T-helper 1 cell treated with Interleukin-12 subunit alpha and Interleukin-12 subunit beta and Interleukin-4 antibody, amounts not matched to agents 30 ng/mL and 1 ng/mL, for 36 hours (primary cell): ENCODE data around the gene CORO2A. TPM values are rescaled to one million over a fixed set of nuclear protein-coding genes. Genes with fewer than 3 reads are reported as not detected.

Experiments
- intact Hi-C: fragments of 100-400 bp; cut with micrococcal nuclease; formaldehyde crosslinking; loops from one replicate; pipeline ENCODE4 v1.15.1; 2024
- total RNA-seq: library from RNA; stranded (reverse); gene quantifications from 2 replicates; pipeline ENCODE4 v1.2.3, GENCODE V29; 2022

The CORO2A gene
- total RNA-seq, 1 donor from 2014 or later, result 3.9 TPM

DNA sequence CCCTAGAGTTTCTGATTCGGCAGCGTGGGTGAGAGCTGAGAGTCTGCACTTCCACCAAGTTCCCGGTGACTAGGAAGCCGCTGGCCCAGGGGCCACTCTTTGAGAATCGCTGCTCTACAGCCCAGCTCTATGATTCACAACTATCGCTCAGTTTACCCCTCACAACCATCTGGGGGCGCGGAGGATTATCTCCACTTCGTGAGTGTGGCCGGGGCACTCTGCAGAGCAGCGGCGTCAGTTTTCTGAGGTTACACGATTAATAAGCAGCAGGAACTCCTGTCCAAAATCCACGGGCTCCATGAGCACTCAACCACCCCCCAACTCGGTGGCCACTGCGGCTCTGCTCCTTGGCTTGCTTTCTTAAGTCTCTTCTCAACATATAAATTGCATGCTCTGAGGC is 19.3 kb downstream of the CORO2A start:
- intact Hi-C loops, result no loop called here

DNA sequence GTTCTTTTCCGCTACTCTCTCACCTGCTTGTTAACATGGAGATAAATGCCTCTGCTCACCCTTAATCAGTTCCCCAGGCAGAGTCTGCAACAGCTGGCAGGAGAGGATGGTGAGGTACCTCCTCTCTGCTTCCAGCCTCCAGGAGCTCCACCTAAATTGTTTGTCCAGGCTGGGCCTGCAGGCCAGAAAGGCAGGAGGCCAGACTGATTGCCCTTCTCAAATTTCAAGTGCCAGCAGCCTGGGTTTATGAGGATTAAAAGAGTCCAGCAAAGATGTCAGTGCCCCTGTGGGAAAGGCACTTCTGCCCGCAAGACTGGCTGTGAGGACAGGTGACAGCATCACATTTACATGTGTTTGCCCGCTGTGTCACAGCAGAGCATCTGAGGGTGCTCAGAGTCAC is 19.8 kb downstream of the CORO2A start:
- intact Hi-C loops, result no loop called here

DNA sequence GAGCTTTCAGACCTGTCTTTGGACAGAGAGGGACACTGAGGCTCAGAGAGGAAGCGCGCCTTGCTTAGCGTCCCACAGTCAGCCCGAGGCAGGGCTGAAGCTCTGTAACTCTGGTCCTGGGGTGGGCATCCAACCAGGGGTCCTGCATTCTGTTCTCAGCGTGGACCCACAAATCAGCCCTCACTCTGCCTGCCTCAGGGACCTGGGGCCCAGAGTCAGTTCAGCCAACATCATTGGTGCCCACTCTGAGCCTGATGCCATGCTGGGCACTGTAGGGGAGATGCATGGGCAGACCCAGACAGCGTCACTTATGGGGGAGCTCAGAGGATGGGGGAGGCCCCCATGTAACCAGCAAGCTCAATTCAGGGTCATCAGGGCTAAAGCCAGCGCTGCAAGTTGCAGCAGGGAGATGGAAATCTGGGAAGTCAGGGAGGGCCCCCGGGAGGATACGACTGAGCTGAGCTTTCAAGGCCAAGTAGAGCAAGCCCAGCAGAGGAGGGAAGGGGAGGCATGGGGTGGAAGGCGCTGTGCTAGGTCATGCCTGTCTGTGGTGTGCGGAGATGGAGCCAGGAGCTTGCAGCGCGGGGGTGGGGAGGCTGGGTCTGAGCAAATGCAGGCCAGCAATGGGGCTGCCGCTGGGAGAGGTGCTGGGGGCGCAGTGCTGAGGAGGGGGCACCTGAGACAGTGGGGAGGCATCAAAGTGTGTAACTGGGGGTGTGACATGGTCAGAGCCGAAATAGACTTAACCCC is 21.1 kb downstream of the CORO2A start:
- intact Hi-C loops, result no loop called here

DNA sequence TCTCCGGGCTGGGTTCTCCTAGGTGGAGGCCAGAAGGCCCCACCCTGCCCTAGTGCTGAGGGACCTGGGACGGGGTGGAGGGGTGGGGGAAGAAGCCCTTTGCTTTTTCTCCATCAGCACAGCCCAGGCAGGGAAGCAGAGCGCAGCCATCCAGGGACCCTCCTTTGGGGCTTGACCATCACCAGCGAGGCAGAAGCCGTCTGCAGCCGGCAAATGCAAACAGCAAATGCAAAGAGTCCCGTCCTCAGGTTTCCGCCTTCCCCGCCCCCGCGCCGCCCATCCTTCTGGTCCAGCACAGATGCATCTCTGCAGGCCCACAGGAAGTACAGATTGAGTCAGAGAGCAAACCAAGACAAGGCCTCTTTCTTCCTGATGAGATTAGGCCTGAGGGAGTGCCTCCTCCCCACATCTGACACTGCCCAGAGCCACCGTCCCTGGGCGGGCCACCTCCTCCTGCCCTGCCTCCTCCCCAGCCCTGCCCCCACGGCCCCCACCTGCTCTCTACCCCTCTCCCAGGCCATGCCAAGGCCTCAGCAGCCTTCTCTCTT is 23.4 kb downstream of the CORO2A start:
- intact Hi-C loops, result no loop called here

DNA sequence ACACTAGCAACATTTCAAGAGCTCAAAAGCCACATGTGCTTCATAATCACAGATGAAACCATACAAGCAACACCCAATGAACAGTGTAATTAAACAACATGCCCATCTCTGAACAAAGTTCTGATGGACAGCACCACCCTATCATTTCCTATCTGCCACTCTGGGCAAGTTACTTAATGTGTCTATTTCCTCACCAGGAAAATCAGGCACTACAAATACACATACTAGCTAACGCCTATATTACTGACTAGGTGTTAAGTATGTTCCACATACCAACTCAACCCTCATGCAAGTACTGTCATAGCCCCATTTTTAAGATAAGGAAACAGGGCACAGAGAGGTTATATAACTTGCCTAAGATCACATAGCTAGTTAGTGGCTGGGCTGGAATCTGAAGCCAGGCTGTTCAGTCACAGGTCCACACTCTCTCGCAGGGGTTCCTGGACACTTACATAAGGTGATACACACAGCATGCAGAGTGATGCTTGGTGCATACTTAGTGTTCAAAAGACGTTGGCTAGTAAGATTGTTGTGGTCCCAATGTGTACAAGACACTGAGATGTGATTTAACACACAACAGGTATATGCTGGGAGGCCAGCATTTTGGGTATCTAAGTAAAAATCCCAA is 24.2 kb downstream of the CORO2A start:
- intact Hi-C loops, result no loop called here

DNA sequence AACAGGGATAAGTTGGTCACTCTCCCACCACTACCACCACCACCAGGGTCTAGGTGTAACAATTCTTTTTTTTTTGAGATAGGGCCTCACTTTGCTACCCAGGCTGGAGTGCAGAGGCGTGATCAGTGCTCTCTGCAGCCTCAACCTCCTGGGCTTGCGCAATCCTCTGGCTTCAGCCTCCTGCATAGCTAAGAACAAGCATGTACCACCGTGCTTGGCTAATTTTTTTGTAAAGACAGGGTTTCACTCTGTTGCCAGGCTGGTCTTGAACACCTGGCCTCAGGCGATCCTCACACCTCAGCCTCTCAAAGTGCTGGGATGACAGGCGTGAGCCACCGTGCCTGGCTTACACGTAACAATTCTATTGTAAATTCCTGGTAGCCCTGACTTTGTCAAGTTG is 27.5 kb downstream of the CORO2A start:
- intact Hi-C loops, result no loop called here

DNA sequence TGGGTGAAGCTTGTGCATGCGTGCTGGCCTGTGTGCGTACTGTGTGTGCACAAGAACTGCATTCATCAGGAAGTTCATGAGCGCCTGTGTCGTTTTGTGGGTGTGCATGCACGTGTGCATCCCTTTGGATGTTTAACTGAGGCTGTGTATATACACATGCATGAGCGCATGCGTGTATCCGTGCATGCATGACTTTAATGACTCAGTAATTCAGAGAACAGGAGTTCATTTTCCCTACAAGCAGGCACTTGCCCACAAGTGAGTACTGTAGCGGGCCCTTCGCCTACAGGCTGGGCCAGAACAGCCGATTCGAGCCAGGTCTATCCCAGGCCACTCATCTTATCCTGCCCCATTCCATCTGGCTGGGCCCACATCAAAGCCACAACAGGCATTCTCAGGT is 29.8 kb downstream of the CORO2A start:
- intact Hi-C loops, result no loop called here

DNA sequence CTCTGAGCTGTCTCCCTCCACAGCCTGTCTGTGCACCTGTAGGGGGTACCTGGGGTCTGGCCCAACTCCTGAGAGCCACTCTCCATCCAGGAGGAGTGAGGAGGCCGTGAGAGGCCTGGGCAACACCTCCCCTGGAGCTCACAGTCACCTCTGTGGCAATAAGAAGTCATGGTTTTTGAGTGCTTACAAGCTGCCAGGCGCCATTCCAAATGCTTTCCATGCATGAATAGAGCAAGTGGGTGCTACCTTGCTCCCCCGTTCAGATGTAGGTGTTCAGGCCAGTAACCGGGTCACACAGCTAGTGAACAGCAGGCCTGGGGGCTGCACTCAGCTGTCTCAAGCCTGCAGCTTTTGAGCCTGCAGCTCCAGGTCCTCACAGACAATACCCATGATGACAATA is 30.6 kb downstream of the CORO2A start:
- intact Hi-C loops, result no loop called here

DNA sequence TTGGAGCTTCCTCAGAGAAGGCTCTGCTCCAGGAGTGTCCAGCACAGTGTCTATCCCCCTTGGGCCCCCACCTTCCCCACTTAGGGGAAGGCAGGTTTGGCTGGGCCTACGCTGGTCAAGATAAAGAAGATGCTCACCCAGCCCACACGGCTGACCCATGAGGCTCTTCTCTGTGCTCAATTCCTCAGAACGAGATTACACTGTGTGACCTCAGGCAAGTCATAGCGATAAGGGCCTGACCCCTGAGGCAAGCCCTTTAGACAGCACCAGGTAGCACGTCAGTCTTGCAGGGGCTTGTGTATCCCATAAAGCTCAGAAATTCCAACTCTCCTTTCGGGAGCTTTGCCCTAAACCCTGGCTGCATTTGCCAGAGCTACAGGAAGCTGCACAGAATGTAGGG is 32.6 kb downstream of the CORO2A start:
- intact Hi-C loops, result no loop called here

DNA sequence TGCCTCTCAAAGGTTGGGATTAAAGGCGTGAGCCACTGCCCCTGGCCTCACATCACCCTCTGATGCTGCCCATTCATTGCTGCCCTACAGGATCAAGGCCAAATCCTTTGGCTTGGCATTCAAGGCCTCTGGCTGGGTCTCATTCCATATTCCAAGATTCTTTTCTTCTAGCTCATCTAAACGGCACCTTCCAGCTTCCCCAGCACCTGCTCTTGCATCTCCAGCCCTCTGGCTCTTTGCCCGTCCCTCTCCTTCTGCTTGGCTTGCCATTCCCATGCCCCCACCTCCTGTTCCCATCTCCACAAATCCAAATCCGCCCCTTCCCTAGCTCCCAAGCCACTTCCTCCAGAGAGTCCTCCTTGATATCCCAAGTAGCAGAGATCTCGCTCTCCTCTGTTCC is 33.1 kb downstream of the CORO2A start:
- intact Hi-C loops, result no loop called here

DNA sequence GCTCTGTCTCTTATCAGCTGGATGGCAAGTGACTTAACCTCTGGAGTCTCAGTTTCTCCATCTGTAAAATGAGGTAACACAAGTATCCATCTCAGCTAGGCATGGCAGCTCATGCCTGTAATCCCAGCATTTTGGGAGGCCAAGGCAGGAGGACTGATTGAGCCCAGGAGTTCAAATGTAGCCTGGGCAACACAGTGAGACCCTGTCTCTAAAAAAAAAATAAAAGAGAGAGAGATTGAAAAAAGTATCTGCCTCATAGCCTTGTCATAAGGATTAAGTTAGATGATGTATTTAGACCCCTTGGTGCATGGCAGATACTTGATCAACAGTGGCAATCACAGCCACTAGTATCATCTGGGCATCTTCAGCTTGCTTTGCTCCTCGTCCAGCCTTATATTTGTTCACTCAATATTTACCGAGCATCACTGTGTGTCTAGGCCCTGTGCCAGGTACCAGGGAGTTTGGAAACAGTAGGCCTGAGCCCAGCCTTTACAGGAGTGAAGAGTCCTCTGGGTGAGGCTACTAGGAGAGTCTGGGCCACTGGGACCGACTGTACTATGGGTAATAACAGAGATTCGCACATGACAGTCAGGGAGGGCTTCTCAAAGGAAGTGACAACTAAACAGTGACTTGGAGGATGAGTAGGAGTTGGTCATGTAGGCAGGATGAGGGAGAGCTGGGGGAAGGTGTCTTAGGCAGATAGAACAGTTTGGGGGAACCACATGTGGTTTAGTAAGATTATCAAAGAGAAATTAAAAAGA is 34.2 kb downstream of the CORO2A start:
- intact Hi-C loops, result no loop called here

DNA sequence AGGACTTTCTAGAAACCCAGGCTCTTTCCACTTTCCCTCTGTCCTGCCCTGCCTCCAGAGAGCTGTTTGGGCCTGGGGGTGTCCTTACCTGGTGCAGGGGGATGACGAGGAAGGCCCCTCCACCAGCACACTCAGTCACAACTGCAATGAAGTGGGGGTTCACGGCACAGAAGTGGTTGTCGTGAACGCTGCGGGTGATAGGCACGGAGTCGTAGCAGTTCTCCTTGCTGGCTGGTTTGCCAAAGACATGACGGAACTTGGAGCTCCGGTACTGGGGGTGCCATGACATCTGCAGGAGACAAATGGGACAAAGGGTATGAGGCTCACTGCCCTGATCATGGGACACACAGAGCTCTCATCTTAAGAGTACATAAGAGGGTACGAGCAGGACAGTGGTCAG is 35.1 kb downstream of the CORO2A start:
- intact Hi-C loops, result no loop called here

DNA sequence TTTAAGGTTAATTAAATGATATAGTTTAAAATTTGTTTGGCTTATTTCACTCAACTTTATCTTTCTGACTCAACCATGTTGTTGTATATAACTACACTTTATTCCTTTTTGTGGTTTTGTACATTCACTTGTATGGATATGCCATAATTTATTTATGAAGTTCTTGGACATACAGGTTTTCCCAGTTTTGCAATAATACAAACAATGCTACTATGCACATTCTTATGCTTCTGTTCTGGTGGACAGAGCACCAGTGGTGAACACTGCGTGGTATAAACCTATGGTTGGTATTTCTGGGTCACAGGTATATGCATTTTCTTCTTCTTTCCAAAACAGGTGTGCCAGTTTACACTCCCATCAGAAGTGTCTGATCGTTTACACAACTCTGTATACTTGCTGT is 37.8 kb downstream of the CORO2A start:
- intact Hi-C loops, result no loop called here

DNA sequence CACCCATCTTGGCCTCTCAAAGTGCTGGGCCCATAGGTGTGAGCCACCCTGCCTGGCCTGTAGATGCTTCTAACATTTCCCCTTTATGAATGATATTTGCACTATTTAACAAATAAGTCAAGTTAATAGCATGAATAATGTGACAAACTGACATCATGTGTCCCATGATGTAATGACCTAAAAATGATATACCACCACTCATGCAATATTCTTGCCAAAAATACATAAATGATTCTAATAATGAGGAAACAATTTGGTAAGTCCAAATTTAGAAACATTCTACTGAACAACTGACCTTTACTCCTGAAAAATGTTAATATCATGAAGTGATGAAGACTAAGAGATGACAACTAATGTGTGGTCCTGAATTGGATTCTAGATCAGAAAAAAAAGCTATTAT is 39.9 kb downstream of the CORO2A start:
- intact Hi-C loops, result no loop called here

DNA sequence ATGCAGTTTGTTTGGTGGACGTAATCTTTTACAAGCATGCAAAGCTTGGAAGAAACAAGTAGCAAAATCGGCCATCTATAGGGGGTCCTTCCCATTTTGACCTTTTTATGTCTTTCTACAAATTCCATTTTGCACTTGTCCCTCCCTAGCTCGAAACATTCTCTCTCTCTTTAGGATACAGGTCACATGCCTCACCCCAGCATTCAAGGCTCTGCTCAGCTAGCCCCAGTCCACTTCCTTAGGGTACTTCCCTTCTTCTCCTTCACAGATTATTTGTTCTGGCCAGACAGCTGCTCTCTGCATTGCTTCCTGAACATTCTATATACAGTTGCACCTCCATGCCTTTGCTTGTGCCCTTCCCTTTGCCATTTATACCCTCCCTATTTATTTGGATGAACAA is 41.7 kb downstream of the CORO2A start:
- intact Hi-C loops, result no loop called here

DNA sequence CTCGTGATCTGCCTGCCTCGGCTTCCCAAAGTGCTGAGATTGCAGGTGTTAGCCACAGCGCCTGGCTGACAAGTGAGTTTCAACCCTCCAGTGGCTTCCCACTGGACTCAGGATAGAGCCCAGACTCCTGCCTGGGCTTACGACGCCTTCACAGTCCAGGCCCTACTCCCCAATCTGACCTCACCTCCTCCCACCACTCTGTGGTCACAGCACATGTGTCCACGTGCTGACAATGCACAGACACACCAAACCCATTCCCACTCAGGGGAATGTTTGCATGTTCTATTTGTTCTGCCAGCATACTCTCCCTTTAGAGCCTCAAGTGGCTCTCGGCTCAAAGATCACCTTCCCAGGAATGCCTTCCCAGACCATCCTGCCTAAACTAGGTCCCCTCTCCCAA is 42.3 kb downstream of the CORO2A start:
- intact Hi-C loops, result no loop called here

DNA sequence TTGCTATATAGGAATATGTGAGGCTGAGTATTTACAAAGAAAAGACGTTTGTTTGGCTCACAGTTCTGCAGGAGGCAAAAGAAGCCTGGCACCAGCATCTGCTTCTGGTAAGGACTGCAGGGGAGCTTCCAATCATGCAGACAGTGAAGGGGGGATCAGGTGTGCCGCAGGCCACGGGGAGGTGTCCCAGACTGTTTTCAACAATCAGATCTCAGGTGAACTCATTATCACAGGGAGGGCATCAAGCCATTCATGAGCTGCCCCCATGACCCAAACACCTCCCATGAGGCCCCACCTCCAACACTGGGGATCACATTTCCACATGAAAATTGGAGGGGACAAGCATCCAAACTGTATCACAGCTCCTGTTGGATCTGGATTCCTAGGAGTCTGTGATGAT is 43.0 kb downstream of the CORO2A start:
- intact Hi-C loops, result no loop called here

DNA sequence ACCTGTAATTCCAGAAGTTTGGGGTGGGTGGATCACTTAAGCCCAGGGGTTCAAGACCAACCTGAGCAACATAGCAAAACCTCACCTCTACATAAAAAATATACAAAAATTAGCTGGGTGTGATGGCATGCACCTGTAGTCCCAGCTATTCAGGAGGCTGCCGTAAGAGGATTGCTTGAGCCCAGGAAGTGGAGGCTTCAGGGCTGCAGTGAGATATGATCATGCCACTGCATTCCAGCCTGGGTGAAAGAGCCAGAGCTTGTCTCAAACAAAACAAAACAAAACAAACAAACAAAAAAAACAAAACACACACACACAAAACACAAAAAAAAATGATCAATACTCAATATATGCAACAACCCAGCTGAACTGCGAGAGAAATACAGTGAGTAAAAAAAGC is 44.0 kb downstream of the CORO2A start:
- intact Hi-C loops, result no loop called here

DNA sequence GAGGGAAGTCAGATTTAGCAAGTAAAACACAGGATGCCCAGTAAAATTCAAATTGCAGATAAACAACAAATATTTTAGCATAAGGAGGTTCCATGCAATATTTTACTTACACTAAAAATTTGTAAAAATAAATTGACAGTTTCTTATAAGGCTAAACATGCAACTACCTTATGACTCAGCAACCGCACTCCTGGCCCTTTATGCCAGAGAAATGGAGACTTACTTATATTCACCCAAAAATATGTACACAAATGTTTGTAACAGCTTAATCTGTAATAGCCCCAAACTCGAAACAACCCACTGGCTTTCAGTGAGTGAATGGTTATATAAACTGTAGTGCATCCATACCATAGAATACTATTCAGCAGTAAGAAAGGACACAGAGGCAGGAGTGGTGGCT is 44.9 kb downstream of the CORO2A start:
- intact Hi-C loops, result no loop called here

DNA sequence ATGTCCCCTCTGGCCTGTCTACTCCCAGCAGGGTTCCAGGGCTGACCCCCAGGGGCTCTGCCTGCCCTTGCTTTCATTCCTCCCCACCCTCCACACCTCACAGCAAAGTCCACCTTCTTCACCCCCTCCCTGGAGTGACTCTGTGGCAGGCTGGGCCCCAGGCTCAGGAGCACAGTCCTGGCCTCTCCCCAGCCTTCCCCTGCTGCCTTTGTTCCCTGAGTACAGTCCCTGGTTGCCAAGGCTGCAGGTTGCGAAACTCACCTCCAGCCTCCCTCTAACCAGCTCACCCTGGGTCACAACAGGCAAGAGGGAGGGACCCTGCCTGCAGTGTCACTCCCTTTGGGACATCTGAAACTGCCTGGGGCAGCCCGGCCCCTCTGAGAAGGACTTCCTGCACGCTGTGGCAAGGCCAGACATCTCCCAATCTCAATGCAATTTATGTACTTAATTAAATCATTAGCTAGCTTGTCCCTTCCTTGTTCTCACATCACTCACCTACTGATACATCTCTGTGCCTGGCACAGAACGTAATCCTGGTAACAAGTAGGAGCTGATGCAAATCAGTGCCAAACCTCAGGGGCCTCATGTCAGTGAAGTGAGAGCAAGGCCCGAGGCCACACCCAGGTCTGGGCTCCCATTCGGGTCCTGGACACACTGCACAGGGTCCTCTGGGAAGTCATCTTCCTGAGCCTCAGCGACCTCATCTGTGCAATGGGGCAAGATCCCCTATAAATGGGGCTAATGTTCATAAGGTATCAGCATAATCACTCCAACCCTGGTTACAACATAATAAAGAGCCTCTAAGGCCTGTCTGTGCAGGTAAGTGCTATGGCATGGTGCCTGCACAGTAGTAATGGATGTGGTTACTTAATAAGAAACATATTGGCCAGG is 46.1 kb downstream of the CORO2A start:
- intact Hi-C loops, result no loop called here

DNA sequence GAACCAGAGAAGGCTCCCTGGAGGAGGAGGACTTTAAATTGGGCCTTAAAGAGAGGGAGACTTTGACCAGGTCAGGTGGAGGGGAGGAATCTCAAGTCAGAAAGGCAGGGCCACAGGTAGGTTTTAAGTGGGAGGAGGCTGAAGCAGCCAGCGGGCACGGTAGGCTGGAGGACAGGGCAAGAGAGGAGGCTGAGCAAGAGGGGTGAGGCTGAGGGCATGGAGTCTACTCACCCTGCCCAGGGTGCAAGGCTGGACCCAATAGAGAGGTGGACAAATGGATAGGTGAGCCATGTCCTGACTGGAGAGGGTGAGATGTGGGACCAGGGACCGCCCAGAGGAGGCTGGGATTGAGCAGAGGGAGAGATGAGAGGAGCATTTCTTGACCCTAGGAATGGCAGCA is 47.8 kb downstream of the CORO2A start:
- intact Hi-C loops, result no loop called here
